NCI-H345 treated with DMSO at 0.1 percent for 48 hours (cell line): ENCODE measurements around the gene SOD2.
"Not testable (repeated sequence)": the region's sequence is repeated elsewhere in the genome, so short reads cannot be mapped to it uniquely, and the experiment has no call there.

Experiments
- DNase-seq: peaks from one replicate; lab custom pipeline; 2025; ENCODE audit not compliant: unreplicated experiment; lab: John Stamatoyannopoulos, UW

The SOD2 gene

DNA sequence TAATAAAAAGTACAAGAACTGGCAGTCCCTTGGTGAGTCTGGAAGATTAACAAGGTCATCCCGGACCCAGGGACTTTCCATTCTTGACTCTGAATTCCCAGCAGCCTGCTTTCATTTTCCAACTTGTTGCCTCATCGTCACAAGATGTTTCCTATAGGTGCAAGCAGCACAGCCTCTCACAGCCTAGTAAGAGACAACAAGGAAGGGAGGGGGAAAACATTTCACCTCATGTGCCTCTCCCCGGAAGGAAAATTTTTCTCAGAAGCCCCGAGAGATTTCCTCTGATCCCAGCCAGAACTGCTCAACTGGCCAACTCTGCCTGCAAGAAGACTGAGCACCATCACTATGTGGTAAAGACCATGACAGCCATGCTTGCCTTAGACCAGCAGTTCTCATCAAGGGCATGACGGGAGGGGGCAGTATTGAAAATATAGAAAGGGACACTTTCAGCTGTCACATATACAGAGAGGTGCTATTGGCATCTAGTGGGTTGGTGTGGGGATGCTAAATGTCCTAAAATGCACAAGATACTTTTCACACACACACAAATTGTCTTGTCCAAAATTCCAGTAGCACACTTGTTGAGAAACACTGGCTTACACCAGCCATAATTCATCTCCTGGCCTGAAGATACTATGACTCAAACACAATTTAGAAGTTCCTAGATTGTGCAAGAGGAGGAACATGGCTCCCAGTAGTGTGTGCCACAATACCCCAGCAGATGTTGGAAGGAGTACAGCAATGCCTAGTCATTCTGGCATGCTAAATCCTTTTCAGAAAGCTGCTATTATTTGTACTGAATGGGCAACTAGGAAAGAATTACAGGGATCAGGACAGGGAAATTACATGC, 23.4 kb upstream of the SOD2 start:
- no peak for DNase-seq

DNA sequence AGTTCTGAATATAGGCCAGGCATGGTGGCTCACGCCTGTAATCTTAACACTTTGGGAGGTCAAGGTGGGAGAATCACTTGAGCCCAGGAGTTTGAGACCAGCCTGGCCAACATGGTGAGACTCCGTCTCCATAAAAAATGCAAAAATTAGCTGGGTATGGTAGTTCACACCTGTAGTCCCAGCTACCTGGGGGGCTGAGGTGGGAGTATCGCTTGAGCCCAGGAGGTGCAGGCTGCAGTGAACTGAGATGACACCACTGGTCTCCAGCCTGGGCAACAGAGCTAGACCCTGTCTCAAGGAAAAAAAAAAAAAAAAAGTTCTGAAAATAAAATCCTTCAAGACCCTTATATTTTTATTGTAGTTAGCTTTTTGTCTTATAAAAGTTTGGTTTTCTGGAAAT, 22.6 kb upstream of the SOD2 start:
- DNase-seq, result no peak

DNA sequence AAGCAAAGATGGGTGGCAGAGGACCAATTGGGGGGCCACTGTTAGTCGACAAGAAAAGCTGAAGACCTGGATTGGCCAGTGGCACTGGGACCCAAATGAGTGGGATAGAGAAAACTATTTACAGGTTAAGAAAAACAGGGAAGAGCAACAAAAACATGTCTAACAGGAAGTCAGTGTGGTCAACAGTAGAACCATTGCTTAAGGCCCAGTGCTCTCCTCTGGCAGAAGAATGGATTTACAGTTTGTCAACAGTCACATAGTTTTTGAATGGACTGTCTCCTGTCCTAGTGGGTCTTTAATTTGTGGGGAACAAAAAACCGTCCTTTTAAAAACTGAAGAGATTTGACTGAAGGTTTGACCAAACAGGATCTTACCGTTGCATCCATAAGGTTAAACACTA, 22.1 kb upstream of the SOD2 start:
- no peak for DNase-seq

DNA sequence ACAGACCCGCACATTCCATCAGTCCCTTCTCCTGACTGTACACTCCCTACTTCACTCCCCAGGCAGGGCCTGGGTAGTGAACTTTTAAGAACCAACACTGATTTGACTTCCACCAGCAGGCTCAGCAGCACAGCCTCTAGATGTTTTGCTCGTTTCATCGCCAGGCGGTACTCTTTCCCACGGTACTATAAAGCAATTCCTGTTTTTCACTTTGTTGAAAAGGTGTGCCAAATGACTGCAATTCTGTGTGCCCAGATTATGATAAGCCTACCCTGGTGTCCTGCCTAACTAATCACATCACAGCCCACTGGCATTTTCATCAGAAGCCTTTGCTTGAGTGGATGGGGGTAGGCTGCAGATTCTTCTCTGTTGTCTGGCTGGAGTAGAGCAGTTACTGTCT, 21.4 kb upstream of the SOD2 start:
- DNase-seq, result no peak

DNA sequence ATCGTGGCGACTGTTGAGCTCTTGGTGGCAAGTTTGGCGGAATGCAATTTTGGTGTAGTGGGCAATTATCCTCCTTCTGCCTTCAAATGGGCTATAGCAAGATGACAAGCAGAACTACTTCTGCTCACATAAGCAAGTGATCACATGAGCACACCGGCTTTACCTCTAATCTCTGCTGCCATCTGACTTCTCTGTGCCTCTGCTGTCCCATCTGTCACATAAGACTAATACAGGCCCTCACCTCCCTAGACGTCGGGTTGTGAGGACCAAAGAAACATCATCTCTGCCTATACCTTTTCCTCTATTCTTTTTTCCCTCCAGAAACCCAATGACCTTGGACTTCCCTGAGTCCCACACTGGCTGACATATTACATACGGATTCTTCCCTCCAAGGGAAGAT, 20.9 kb upstream of the SOD2 start:
- no peak for DNase-seq

DNA sequence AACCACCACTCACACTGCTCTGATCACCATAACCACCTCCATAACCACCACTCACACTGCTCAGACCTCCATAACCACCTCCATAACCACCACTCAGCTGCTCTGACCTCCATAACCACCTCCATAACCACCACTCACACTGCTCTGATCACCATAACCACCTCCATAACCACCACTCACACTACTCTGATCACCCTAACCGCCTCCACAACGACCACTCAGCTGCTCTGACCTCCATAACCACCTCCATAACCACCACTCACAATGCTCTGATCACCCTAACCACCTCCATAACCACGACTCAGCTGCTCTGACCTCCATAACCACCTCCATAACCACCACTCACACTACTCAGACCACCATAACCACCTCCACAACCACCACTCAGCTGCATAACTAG, 19.3 kb upstream of the SOD2 start:
- not testable (repeated sequence) for DNase-seq

DNA sequence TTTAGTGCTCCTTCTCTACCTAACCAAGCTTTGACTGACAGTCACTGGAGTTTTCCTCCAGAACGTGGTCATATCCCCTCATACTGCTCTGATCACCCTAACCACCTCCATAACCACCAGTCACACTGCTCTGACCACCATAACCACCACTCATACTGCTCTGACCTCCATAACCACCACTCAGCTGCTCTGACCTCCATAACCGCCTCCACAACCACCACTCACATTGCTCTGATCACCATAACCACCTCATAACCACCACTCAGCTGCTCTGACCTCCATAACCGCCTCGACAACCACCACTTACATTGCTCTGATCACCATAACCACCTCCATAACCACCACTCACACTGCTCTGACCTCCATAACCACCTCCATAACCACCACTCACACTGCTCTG, 17.6 kb upstream of the SOD2 start:
- not testable (repeated sequence) for DNase-seq

DNA sequence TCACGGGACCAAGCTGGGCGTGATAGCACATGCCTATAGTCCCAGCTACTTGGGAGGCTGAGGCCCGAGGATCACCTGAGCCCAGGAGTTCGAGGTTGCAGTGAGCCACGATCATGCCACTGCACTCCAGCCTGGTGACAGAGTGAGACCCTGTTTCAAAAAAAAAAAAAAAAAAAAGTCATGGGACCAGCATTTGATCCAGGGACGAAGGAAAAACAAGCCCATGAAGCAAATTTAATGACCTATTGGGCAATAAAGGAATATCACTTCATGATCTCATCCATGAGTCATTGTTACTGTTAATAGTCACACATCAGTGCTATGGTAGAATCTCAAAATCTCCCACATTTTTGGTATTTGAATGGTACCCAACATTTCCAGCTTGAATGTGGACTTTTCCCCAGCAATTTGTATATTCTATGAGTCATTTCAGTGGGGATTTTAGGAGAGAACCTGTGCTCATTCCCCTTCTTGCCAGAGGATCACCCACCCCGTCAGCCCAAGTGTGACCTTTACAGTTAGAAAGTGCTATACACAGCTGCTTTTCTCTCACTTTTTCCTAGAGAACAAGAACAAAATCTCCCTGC, 8.5 kb upstream of the SOD2 start:
- DNase-seq, result no peak

DNA sequence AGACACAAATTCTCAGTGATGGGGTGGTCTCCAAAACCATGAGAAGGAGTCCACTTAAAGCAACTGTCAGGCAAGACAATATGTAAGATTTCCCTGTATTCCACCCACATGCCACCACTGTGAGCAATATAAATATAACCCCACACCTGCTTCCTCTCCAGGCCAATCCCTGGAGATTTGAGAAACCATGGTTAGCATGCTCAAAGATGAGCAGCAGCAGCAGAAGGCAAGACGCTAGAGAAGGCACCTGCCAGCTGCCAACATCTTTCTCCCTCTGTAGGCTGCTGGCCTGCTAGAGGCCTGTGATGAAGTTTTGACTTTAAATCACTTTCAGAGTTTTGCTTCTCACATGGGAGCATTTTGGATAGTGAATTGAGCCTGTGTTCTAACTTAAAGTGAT, 7.9 kb upstream of the SOD2 start:
- DNase-seq, result no peak

DNA sequence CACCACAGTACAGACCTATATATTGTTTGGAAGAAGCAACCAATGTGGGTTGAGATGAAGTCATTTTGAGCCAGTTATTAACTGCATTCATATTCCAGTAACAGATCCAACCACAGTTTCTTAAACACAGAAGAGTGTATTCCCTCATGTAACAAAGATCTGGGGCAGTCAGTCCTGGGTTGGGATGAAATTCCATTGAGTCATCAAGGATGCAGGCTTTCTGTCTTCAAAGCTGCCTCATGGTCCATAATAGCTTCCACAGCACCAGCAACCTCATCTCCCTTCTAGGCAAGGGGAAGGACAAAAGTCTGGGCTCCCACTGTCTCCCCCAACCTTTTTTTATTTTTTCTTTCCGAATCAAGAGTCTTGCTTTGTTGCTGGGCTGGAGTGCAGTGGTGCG, 2.9 kb upstream of the SOD2 start:
- DNase-seq, result no peak

DNA sequence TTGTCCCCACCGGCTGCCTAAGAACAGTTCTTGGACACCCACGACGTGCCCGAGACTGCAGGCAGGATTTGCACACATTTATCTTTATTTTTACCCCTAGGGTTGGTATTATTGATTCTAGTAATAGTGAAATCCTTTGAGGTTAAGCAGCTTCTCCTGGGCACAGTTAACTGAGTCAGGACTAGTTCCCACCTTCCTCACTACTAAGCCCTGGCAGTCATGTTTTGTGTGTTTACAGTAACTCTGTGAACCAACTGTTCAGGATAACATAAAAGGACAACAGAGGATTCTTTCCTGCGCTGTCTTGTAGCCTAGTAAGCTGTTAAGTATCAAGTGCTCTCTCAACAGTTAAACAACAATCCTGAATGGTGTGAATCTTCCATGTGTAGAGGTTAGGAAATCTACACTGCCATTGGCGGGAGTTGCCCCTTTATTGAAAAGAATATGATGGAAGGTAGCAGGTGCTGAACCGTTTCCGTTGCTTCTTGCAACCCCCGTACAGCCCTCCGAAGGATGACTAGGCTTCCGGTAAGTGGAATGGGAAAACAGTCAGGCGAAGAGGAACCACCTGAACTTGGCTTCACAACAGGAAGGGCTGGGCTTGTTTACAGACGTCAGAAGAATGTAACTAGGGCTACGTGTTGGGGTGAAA, 979 bp upstream of the SOD2 start:
- no peak for DNase-seq

DNA sequence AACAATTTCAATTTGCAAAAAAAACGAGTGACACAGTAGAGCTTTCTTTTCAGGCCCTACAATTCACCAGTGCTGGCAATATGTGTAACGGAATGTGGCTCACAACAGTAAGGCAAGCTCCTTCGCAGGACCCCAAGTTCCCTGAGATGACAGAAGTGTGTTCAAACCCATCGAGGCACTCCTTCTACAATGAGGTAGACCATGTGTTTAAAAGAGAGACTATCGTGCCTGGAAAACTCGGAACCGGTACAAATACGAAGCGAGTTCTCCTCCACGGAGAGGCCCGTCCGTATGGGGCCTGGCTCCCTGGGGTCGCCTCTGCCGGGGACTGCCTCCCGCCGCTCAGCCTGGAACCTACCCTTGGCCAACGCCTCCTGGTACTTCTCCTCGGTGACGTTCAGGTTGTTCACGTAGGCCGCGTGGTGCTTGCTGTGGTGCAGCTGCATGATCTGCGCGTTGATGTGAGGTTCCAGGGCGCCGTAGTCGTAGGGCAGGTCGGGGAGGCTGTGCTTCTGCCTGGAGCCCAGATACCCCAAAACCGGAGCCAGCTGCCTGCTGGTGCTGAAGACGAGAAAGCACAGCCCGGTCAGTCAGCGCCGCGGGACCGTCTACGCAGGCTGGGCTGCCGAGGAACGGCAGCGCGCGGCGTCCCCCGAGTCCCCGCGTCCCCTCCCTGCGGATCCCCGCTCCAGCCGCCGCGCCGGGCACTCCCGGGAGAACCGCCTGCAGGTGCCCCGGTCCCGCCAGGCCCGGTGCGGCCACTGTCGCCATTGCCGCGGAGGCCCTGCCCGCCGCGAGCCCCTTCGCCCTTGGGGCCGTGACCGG, 526 bp downstream of the SOD2 start:
- DNase-seq, result peak; percentile 28

DNA sequence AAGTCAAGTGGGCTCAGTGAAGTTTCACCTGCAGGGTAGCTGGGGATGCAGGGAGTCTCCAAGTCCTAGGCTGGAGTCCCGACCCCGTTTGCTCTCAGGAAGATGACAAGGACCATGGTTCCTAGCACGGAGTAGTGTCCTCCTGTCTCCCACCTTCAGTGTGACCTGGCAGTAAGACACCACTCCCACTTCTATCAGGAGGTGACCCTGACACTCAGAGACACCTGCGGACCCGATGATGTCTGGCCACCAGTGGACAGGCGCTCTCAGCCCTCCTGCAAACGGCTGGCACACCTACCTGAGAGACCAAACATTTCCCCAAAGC, 1.1 kb downstream of the SOD2 start:
- no peak for DNase-seq

DNA sequence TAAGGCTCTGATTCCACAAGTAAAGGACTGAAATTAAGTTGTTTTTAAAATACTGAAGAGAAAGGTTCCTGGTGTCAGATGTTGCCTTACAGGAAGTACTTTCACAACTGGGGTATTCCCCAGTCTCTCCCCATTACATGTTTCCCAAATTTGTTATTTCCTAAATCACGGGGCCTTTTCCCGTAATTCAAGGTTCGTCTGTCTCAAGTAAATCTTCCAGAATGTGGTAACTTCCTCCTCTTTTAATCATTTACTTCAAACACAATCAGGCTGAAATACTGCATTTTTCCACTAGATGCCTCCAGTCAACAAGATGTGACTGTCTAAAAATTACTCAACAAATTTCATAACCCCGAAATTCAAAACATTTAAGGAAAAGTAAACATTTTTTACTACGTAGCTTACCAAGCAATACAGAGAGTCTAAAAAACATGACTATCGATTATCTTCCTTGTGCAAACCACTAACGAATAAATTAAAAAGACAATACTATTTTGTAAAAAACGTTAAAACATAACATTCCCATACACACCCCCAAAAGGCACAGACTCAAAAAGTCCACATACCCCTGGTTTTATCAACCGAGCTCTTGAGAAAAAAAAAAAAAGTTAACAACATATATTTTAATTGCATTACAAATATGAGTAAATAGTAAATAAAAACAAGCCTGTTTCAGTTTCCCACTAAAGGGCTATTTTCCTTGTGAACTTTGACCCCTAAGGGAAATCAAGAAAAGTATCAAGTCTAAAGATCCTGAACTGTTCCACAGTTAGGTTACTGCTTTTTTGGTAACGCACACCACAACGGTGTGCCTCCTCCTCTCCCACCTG, 1.7 kb downstream of the SOD2 start:
- no peak for DNase-seq

DNA sequence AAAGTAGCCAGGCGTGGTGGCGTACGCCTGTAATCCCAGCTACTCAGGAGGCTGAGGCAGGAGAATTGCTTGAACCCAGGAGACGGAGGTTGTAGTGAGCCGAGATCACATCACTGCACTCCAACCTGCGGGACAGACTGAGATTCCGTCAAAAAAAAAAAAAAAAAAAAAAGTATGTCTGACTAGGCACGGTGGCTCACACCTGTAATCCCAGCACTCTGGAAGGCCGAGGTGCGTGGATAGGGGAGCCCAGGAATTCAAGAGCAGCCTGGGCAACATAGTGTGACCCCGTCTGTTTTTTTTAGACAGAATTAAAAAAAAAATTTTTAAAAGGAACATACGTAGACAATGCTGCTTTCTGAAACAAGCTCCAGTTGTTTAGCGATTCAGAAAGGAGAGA, 2.9 kb downstream of the SOD2 start:
- not testable (repeated sequence) for DNase-seq

DNA sequence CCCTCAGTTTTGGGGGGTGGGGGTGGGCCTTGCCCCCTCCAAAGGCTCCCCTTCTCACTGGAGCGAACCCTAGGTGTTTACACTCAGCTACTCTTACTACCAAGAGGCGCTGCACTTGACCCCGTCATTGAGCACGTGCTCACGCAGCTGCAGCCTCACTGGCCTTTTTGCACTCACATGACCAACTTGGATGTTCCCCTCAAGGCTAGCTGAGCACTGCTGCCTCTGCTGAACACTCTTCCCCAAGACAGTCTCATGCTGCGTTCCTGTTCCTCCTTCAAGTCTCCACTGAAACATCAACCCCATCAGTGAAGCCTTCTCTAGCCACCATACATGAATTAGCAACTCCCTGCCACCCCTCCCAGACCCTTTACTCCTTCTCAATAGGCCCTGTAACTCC, 4.0 kb downstream of the SOD2 start:
- no peak for DNase-seq

DNA sequence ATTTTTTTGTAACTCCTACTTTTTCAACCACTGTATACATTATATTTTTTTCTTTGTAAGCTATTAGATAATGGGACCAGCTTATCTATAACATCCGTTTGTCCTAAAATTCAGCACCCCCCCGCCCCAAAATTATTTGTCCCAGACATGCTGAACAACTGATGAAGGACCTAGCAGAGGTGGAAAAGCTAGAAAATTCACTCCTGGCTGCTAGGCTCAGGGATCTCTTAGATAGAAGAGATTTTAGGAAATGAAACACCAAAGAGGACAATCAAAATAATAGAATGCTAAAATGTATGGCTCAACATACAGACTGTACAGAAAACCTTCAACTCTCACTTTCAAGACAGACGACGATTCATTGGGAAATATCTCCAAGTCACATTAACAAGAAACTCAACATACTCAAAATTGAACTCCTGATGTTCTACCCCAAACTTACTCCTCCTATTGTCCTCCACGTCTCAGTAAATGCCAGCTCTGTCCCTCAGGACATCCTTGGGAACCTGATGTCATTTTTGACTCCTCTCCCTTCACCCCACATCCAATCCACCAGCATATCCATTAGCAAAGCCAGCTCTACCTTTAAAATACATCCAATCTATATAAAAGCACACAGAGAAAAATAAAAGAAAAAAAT, 4.7 kb downstream of the SOD2 start:
- DNase-seq, result no peak

DNA sequence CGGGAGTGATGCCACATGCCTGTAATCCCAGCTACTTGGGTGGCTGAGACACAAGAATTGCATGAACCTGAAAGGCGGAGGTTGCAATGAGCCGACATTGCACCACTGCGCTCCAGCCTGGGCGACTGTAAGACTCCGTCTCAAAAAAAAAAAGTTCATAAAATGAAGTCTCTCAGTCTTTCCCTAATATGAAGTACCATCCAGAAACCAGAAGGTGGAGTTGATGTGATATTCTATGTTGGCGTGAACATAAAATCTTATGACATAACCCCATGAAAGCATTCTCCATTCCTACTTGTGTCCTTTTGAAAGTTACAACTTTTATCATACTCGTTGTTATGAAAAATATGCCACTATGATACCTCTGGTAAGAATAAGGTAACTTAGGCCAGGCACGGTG, 5.7 kb downstream of the SOD2 start:
- no peak for DNase-seq

DNA sequence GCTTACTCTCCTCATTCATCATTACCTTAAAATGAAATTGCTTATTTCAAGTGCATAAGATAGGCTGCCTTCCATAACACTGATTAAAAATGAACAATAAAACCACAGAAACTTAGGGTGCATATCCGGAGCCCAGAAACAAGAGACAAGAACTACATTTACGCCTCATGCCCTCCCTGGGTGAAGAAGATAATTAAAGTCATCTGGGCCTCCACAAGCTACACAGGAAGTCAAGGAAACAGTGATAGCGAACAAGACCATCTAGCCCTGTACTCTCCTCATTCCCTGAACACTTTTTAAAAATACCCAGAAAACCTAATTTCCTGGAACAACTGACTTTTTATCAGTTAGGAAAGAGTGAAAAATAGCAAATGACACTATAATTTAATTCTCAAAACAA, 6.3 kb downstream of the SOD2 start:
- no peak for DNase-seq

DNA sequence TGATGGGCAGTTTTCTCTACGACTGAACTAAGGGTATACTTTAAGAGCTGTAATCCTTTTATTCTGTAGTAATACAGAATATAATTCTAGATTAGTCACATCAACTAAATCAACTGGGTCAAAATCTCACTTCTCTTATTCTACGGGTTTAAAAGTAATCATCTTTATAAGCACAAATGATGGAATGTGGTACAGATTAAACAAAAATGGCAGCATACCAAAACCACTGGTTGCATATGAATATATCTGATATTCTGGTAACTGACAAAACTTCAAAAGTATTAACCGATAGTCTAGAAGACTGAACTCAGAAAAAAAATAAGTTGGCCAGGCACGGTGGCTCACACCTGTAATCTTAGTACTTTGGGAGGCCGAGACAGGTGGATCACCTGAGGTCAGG, 7.0 kb downstream of the SOD2 start:
- DNase-seq, result no peak

DNA sequence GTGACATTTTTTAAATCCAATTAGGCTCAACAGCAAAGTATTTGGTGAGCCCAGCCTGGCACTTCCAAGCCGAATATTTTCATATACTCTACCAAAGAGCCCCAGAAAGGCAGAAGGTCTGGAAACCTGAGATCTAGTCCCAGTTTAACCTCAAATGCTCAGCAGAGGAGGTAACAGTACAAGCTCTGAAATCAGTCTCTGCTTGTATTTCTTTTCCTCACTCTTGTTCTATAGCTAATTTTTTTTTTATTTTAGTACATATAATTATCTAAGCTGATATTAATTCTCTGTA, 9.1 kb downstream of the SOD2 start:
- no peak for DNase-seq
